NT2/D1 (cell line): Measurements from ENCODE around the gene MBOAT2.
A peak's percentile ranks its signal among the peaks of the same experiment; 100 is the strongest.
"Not testable (repeated sequence)": the region's sequence is repeated elsewhere in the genome, so short reads cannot be mapped to it uniquely, and the experiment has no call there.

Experiments used
- DNase-seq: peaks from one replicate; pipeline ENCODE4 v3.0.0-alpha.2; 2011; ENCODE audit warnings: low read depth, low spot score
- H3K27me3 ChIP-seq: 2 replicates; pipeline ENCODE4 v1.6.0; 2011; ENCODE audit warnings: mild to moderate bottlenecking; ENCODE audit not compliant: insufficient read length, insufficient read depth
- H3K36me3 ChIP-seq: 2 replicates; pipeline ENCODE4 v1.6.1; 2011; ENCODE audit warnings: mild to moderate bottlenecking, low read length, mixed read lengths; ENCODE audit not compliant: insufficient read depth, insufficient read length
- H3K4me1 ChIP-seq: 2 replicates; pipeline ENCODE4 v1.5.1; 2011; ENCODE audit not compliant: insufficient read depth, insufficient read length
- H3K4me3 ChIP-seq: 2 replicates; pipeline ENCODE4 v1.5.1; 2011; ENCODE audit warnings: low read depth; ENCODE audit not compliant: insufficient read length
- H3K9ac ChIP-seq: 2 replicates; pipeline ENCODE4 v1.6.0; 2011; ENCODE audit warnings: low read depth; ENCODE audit not compliant: insufficient read length
- H3K9me3 ChIP-seq: 2 replicates; pipeline ENCODE4 v1.5.1; 2011; ENCODE audit warnings: mild to moderate bottlenecking, low read length; ENCODE audit not compliant: insufficient read depth
- SUZ12 ChIP-seq: IDR thresholded peaks from 2 replicates; pipeline ENCODE4 v1.6.1; 2011; ENCODE audit not compliant: insufficient read length, insufficient read depth; ENCODE audit errors: extremely low read depth
- YY1 ChIP-seq: IDR thresholded peaks from 2 replicates; pipeline ENCODE4 v1.6.1; 2011; ENCODE audit not compliant: insufficient read length, insufficient read depth
- ZNF274 ChIP-seq: IDR thresholded peaks from 2 replicates; pipeline ENCODE4 v1.6.1; 2011; ENCODE audit warnings: mild to moderate bottlenecking, low read depth, low read length

MBOAT2 gene, protein sequence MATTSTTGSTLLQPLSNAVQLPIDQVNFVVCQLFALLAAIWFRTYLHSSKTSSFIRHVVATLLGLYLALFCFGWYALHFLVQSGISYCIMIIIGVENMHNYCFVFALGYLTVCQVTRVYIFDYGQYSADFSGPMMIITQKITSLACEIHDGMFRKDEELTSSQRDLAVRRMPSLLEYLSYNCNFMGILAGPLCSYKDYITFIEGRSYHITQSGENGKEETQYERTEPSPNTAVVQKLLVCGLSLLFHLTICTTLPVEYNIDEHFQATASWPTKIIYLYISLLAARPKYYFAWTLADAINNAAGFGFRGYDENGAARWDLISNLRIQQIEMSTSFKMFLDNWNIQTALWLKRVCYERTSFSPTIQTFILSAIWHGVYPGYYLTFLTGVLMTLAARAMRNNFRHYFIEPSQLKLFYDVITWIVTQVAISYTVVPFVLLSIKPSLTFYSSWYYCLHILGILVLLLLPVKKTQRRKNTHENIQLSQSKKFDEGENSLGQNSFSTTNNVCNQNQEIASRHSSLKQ

DNA sequence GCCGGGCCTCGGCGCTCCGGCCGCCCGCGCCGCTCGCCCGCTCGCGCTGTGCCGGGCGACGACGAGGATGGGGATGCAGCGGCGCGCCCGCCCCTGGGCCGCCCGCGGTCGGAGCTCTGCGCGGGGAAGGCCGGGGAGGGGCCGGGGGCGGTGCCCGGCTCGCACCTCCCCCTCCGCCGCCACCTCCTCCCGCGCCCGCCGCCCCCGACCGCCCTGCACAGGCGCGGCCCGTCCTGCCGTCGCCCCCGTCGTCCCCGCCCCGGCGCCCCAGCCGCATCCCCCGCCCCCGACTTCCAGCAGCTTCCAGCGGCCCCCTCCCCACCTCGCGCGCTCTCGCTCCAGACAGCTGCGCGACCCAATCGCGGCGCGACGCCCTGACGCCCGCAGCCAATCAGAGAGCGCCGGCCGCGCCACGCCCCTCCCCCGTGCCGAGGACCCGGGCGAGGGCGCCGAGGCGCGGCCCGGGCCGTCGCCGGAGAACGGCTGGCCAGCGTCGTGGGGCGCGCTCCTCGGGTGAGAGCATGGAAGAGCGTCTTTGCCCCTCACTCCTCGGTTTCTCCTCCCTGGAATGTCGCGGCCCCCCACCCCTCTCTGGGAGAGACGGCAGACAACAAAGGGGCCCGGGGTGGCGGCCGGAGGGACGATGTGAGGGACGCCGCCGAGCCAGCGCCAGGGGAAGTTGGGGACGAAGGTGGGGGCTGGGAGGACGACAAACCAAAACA is at the start of gene MBOAT2:
Gene MBOAT2, minus strand, starts transcription at position 69 of the 722 bp plus-strand sequence. CDS start 70 bp downstream, outside the sequence.
- Histone ChIP-seq H3K27me3 (peaks cover 4% of the 10 kb centered on the region), H3K4me3 (peak within 1 kb of the TSS; percentile 64), H3K9ac (peak within 1 kb of the TSS; percentile 89), H3K36me3 (no peaks in the 10 kb centered on the region), H3K9me3 (no peaks in the 10 kb centered on the region), H3K4me1 (no peaks in the 10 kb centered on the region)
- peak; percentile 88 for DNase-seq
- TF ChIP-seq YY1 = no peak
- TF ChIP-seq SUZ12 = no peak
- TF ChIP-seq ZNF274 = no peak

DNA sequence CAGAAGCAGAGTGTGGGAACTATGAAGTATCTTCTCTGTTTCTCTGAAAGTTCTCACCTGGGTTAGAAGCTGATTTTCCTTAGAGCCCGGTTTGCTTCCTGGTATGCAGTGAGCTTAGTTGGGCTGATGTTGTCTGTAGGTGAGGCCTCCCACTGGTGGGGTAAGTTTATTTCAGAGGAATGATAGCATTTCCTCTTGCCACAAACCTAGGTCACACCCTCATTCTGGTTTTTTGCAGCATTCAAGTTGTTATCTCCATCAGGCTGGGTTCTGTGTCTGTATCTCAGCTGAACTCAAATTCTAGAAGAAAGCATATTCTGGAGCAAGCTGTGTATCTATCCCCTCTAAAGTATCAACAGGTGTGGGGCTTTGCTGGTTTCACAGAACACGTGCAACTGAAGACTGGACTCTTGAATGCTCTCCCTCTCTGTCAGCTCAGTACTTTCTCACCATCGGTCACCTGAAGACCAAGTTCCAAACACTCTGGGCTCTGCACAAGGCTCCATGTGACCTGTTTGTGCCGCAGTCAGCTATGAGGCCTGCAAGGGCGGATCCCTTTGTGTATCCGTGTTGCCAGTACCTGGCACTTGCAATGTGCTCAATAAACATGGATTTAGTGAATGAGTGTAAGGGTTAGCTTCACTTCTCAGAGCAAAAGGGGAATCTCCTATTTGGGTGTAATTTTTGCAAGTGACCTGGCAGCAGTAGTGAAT is 49.5 kb upstream of the MBOAT2 start:
- H3K4me3 ChIP-seq = no peak overlapping the region
- no peaks in the 10 kb centered on the region for H3K36me3 ChIP-seq
- H3K9ac ChIP-seq = no peak overlapping the region
- H3K27me3 ChIP-seq = no peaks in the 10 kb centered on the region
- no peak for DNase-seq
- TF ChIP-seq ZNF274 = no peak
- no peak for TF ChIP-seq SUZ12
- no peak for TF ChIP-seq YY1
- H3K9me3 ChIP-seq = no peaks in the 10 kb centered on the region
- no peaks in the 10 kb centered on the region for H3K4me1 ChIP-seq

DNA sequence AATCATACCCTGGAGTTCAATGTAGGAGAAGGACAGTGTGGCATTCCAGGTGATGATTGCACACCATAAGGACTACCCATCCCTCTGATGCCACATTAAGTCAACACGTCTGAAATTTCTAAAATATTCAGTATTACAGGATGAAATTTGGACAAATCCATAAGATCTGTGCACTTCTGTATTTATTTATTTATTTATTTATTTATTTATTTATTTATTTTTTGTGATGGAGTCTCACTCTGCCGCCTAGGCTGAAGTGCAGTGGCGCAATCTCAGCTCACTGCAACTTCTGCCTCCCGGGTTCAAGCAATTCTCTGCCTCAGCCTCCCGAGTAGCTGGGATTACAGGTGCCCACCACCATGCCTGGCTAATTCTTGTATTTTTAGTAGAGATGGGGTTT is 48.0 kb upstream of the MBOAT2 start:
- not testable (repeated sequence) for H3K36me3 ChIP-seq, H3K27me3 ChIP-seq, DNase-seq, H3K4me1 ChIP-seq, H3K9ac ChIP-seq, H3K4me3 ChIP-seq, H3K9me3 ChIP-seq

DNA sequence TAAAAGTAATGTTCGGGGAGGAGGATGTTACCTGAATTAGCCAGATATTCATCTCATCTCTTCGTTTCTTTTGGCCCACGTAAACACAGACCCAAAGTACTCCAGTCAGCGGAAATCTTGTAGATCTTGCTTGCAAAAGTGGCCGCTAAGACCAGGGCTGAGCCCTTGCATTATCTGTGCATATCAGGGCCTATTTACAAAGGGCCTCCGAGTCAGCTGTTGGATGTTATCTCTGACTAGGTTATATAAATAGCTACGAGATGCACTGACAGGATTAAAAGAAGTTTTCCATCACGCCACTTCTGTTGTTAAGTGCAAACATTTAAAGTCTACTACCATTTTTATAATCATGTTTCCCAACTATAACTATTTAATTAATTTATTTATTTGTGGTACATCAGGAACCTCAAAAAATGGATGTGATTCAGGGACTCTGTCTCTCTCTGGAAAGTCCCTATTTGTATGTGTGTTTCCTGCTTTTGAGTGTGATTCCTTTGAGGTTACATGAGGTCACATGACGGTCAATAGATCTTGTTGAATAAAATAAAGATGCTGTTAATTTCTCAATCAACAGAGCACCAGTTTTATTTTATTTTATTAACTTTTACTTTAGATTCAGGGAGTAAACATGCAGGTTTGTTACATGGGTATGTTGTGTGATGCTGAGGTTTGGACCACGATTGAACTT is 46.8 kb upstream of the MBOAT2 start:
- DNase-seq = no peak
- TF ChIP-seq YY1 (no peak), SUZ12 (no peak), ZNF274 (no peak)
- Histone ChIP-seq H3K27me3 (no peaks in the 10 kb centered on the region), H3K4me3 (no peak overlapping the region), H3K36me3 (no peaks in the 10 kb centered on the region), H3K4me1 (no peaks in the 10 kb centered on the region), H3K9me3 (no peaks in the 10 kb centered on the region), H3K9ac (no peak overlapping the region)

DNA sequence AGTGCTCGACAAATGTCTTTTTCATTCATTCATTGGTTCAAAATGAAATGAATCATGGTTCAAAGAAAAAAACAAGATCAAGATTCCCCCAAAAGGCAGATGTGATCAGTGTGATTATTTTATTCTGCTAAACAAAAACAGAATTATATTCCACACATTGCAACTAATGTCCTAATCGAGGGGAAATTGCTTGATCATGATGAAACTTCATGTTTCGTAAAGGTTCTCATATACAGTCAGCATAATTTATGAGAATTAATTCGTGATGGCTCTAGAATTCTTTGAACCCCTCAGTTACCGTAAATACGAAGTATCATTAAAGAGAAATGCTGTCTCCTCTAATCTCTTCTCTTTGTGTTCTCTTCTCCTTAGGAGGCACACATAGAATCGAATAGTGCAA is 42.1 kb upstream of the MBOAT2 start:
- H3K27me3 ChIP-seq = no peaks in the 10 kb centered on the region
- H3K36me3 ChIP-seq = no peaks in the 10 kb centered on the region
- H3K4me1 ChIP-seq = no peaks in the 10 kb centered on the region
- no peak overlapping the region for H3K9ac ChIP-seq
- TF ChIP-seq ZNF274 (no peak), YY1 (no peak), SUZ12 (no peak)
- DNase-seq = no peak
- H3K4me3 ChIP-seq = no peak overlapping the region
- no peaks in the 10 kb centered on the region for H3K9me3 ChIP-seq

DNA sequence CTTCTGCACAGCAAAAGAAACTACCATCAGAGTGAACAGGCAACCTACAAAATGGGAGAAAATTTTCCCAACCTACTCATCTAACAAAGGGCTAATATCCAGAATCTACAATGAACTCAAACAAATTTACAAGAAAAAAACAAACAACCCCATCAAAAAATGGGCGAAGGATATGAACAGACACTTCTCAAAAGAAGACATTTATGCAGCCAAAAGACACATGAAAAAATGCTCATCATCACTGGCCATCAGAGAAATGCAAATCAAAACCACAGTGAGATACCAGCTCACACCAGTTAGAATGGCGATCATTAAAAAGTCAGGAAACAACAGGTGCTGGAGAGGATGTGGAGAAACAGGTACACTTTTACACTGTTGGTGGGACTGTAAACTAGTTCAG is 40.0 kb upstream of the MBOAT2 start:
- not testable (repeated sequence) for H3K9ac ChIP-seq, H3K9me3 ChIP-seq, H3K4me1 ChIP-seq, DNase-seq, H3K27me3 ChIP-seq, H3K36me3 ChIP-seq, H3K4me3 ChIP-seq

DNA sequence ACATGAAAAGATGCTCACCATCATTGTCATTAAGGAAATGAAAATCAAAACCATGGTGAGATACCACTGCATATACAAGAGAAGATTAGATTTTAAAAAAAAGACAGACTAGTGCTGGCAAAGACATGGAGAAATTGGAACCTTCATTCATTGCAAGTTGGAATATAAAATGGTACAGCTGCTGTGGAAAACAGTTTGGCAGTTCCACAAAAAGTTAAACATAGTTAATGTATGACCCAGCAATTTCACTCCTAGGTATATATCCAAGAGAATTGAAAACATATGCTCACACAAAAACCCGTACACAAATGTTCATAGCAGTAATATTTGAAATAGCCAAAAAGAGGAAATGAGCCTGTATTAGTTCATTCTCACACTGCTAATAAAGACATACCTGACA is 33.7 kb upstream of the MBOAT2 start:
- Histone ChIP-seq H3K4me3 (no peak overlapping the region), H3K9me3 (peaks cover 13% of the 10 kb centered on the region; the same call in 1 of the 2 replicates)
- no peak for DNase-seq

More for the DNA sequence above, 33.7 kb upstream of the MBOAT2 start:
- H3K9ac ChIP-seq = no peak overlapping the region
- H3K27me3 ChIP-seq = no peaks in the 10 kb centered on the region
- H3K36me3 ChIP-seq = no peaks in the 10 kb centered on the region
- no peak for TF ChIP-seq YY1
- no peak for TF ChIP-seq SUZ12
- TF ChIP-seq ZNF274 = no peak
- H3K4me1 ChIP-seq = no peaks in the 10 kb centered on the region
